HG03571 (cell line): ENCODE data around the gene ATG9A.

ENCODE experiments used
- ATAC-seq: cut with Tn5 transposase; IDR thresholded peaks from one replicate; pipeline ENCODE4 v1.9.1; 2021; ENCODE audit not compliant: unreplicated experiment

The ATG9A gene

DNA sequence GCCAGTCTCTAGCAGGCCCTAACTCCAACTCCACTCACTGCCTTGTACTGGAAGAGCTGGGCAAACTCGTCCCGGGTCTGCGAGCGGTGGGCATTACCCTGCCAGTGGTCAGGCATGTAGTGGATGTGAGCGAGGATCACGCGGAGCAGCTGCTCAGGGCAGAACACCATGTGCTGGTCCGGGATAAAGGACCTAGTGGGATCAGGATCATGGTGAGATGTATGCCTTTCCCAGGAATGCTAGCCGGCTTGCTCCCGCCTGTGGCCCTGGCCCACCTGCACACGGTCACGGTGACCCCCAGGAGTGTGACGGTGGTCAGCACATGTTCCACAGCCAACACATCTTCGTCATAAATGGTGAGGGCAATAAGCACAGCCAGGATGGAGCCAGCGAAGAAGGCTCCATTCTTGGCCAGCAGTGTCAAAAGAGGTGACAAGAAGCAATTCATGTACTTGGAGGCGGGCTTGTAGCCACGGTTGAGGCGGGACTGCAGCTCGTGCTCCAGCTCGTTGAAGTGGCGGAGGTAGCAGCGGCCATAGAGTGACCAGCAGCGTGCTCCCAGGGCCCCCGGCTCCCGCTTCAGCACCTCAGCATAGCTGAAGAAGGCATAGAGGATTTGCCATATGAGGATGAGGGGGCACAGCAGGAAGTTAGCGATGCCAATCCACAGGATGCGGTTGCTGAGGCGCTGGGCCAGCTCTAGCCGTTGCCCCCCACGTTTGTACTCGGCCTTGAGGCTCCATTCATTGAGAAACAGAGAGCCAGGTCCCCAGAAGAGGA is 5.4 kb downstream of the ATG9A start:
- ATAC-seq = no peak

DNA sequence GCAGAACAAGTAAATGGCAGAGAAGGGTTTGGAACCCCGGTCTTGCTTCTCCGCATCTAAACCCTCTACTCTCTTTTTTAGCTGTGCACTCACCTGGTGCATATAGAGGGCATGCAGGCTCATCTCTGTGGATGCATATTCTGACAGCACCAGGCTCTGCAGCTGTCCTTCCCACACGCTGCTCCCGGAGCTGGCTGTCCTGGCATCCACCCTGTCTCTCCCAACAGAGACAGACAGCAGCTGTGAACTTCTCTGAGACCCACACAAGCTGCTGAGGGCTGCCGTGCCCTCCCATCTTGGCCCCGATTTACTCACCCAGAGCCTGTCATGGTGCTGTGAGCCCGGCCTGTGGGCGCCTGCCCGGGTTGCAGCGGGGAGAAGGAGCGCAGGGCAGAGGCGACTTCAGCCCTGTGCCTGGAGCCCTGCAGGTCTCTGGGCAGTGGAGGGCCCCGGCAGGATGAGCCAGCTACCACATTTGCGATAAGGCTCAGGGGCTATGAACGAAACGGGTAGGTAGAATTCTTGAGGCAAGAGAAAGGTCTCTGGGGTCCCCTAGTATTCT is 7.4 kb downstream of the ATG9A start:
- ATAC-seq = no peak

DNA sequence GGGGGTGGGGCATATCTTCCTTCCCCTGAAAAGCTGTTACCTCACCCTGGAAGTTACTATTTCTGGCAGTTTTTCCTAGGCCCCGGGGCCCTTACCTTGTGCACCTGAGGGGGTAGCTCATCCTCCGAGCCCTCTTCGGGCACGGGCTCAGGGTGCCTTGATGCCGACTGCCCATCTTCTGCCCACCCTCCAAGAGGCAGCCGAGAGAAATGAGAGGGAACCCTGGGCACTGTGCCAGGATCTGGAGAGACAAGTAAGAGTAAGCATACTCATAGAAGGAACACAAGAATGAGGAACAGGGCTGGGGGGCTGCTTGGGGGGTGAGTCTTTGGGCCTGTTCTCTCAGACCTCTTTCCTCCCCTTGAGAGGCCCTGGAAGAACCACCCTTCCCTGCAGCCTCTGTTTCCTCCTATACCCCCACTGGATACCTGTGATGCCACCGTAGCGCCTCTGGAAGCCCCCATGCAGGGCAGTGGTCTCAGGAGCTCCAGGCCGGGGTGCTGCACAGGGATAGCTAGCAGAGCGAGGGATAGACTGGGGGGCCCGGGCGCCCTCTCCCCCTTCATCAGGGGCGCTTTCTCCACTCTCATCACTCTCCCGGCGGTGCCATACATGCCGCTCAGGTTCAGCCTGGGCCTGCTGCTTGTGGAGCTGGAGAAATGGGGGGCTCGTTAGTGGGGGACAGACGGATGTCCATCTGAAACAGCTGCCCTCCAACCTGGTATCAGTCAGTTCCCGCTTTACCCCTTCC is 8.6 kb downstream of the ATG9A start:
- ATAC-seq = no peak

DNA sequence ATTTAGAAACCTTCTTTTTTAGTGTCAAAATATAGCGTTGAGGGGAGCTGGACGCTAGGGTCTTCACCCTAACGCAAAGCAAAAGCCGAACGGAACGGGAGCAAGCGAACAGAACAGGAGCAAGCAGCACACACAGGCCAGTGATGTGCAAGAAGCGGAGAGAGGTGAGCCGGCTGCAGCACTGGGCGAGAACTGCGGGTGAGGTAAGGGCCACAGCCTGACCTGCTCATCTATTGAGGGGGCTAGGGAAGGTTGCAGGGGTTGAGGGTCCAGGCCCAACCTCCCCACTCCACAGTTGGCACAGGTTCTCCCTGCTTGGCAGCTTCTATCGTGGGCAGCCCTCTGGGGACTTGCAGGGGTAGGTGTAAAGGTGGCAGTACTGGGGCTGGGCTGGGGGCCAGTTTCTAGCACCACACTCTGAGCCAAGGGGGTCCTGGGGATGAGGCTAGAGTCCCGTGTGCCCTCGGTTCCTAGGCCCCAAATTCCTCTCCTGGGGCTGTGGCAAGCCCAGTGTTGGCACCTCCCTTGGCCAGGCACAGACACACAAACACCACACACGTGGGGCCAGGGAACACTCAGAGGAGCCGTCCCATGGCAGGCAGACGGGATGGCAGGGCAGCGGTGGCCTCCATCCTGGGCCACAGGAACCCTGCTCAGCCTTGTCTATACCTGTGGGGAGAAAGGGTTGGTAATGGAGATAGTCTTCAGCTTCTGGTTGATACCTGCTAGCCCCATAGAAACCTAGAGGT is 9.5 kb downstream of the ATG9A start:
- ATAC-seq = no peak

DNA sequence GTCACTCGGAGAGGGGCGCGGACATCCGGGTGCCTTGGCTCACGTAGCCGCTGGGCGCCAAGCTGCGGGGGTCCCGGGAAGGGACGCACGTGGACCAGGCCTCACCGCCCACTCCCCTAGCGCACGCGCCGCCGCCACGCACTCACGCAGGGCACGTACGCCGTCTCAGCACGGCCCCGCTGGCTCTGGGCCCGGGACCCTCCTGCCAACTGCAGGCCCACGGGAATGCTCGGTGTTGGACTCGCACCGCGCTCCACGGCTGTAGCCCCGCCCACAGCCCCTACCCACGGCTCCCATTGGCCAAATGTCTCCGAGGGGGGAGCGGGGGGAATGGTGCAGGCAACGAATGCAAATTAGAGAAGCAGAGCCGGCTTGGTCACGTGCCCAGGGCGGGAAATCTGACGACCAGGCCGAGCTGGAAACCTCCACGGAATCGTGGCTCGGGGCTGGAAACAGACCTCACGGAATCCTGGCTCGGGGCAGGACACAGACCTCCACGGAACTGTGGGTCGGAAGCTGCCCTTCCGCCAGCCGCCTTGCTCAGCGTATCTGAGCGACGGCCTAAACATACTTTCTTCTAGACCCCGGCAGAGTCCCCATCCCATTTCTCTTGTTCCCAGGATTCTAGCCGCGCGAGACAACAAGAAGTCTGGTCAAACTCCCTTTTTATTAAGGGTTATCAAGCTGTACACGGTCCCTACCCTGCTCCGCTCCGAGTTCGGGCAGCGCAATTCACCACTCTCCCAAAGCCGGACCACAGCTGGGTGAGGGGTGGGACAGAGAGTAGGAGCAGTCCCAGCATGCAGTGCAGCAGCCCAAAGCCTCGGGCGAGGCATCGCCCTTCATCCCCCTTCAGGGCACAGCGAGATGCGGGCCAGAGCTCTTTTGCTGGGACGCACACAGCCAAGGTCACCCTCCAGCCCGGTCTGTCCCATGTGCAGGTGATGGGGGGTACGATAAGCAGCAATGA is 10.4 kb downstream of the ATG9A start, which contains the start of gene ABCB6:
Gene ABCB6 (minus strand): TSS at position 227 of the 970 bp plus-strand sequence. CDS start 285 bp downstream, outside the sequence.
- peak; percentile 82 for ATAC-seq

DNA sequence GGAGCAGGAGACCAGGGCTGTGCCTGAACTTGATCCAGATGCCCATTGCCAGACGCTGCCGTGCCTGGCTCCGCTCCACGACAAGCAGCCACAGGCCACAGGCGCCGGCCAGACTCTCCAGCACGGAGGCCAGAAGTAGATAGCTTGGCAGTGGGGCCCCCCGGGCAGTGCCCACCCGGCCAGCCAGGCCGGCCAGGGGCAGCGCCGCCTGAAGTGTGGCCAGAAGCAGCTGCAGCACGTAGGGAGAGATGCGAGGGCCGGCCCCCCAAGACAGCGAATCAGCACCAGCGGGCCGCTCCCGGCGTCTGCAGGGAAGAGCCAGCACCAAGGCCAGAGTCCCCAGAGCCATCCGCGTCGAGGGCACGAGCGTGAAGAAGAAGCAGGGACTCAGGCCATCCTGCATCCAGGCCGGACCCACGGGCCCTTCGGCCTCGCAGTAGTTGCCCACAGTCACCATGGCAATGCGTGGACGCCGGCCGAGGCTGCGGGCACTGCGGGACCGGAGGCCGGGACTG is 11.2 kb downstream of the ATG9A start:
- peak; percentile 17 for ATAC-seq

DNA sequence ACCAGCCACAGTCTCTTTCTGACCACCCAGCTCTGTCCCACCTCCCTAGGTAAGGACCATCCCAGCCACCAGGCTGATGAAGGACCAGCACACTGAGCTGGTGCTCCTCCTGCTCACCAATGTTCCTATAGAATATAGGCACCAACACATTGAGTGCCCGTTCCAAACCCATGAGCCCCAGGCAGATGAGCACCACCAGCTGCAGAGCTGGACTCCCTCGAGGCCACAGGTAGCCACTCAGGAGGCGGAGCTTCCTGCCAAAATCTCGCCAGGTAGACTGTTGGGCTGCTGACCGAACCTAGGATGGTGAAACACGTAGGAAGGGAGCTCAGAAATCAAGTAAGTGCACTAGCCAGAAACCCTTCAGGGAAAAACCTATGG is 12.9 kb downstream of the ATG9A start:
- ATAC-seq = no peak

DNA sequence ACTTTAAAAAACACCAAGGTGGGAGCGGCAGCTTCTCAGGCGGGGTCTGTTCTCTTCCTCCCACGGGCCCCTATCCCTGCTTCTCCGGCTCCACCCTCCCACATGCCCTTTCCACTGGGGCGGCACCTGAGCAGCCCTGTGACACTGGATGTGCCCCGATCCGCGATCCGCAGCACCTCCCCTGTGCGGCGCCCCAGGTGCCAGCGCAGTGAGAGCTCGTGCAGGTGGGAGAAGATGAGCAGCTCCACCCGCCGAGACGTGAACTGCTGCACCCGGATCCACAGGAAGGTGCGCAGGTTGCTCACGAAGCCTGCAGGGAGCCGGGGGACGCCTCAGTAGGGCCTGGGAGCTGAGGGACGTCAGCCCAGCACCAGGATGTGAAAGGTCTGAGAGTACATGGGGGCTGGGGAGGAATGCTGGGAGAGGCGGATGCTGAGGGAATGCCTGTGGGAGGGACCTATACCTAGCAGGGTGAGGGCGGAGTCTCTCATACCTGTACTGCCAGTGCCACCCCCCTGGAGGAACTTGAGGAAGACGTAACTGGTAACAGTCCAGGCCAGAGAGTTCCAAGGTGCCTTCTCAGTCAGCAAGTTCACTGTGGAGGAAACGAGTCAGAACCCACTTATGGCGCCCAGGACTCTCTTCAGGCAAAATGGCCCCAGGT is 13.4 kb downstream of the ATG9A start:
- no peak for ATAC-seq

DNA sequence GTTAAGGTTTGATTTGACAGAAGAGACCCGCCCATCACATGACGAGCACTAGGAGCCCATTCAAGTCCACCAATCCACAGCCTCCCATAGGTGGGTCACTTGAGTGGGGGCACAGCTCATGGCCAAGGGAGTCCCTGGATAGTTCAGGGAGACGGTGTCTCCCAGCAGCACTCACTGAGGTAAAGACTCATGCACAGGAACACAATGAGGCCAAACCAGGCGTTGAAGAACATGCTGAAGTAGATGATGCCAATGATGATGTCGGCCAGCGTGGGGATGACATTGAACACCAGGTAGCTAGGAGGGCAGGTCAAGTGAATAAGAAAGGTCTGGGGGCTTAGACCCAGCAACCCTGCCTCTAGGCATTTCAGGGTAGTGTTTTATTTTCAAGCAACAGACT is 14.7 kb downstream of the ATG9A start:
- ATAC-seq = no peak

DNA sequence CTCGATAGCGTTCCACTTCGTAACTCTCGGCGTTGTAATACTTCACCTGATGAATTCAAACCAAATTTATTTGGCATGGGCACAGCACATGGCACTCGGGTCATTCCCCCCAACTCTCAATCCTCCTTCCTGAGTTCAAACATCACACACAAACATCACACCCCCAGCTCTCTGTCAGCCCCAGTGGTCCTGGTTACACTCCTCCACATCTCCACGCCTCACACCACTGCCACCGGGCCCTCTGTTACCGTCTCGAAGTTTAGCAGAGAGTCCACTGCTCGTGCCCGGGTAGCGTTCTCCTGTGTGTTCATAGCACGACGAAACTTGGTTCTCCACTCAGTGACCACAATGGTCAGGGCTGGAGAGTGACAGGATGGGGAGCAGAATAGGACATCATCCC is 15.3 kb downstream of the ATG9A start:
- ATAC-seq = no peak

DNA sequence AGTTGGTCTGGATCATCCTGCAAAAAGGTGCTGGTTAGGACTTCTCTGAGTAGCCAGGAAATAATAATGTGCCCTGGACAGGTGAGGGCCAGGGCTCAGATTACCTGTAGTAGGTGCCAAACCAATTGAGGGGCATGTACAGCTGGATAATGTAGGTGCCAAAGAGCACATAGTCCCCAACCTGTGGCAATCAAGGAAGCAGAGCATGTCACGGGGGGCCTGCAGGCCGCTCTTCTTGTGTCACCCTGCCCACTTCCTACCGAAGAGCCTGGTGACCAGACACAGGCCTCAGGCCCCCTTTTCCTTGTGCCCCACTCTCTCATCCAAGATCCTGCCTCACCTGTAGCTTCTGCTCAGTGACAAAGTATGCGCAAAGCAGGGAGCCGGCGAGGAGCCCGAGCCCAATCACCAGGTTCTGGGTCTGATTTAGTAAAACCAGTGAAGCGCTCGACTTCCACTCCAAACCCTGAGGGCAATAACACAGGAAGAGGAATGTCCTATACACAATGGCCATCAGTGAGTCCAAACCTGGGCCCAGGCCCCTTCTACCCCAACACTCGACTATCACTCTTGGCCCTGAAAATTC is 15.9 kb downstream of the ATG9A start:
- ATAC-seq = no peak

DNA sequence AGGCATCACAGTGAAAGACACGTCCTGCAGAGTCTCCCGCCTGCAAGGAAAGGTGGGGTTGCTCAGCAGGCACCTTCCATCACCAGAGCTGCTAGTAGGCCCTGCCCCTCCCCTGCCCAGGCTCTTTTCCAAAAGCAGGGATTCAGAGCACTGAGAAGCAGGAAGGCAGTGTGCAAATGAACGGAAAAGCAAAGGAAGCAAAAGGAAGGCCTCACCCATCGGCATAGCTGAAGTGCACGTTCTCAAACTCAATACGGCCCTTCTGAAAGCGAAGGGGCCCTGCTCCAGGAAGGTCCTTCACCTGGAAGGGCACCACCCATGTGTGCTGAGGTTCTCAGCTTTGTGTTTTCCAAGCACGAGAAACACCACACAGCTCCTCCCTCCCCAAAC is 16.4 kb downstream of the ATG9A start:
- no peak for ATAC-seq

DNA sequence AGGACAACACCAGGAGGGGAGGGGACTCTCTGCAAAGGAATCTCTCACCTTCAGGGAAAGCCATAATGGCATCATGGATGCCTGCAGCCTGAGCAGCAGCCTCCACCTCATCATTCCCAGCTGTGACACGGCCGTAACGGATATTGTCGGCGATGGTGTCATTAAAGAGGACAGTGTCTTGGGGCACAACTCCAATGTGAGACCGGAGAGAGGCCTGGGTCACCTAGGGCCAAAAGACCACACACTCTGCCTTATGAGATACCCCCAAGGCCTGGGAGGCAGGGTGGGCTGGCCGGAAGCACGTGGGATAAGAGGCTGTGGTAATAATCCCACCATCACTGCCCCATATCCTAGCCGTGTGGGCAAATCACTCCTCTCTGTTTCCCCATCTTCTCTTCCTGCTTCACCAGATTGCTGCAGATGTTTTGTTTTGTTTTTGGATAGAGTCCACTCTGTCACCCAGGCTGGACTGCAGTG is 18.5 kb downstream of the ATG9A start:
- no peak for ATAC-seq

DNA sequence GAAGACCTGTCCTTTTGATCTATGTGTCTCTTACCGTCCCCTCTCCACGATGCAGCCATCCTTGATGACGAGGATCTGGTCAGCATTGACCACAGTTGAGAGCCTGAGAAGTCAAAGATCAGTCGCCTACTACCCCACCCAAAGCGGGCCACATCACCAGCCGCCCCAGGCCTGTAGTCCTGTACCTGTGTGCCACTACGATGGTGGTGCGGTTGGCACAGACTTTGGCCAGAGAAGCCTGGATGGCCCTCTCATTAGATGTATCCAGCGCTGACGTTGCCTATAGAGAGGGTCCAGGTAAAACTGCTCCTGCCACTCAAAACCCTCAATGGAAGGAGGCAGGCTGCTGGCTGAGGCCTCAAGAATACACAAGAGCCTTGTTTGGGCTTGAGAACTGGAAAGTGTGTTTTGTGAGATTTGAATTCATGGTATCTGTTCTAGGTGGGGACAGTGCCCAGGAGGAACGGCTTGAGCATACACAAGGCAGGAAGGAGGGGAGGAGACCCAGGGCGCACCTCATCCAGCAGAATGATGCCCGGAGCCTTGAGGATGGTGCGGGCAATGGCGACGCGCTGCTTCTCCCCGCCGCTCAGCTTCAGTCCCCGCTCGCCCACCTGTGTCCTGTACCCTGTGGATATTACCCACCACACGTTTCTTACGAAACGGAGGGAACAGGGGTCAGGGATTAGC is 19.1 kb downstream of the ATG9A start:
- ATAC-seq = no peak

DNA sequence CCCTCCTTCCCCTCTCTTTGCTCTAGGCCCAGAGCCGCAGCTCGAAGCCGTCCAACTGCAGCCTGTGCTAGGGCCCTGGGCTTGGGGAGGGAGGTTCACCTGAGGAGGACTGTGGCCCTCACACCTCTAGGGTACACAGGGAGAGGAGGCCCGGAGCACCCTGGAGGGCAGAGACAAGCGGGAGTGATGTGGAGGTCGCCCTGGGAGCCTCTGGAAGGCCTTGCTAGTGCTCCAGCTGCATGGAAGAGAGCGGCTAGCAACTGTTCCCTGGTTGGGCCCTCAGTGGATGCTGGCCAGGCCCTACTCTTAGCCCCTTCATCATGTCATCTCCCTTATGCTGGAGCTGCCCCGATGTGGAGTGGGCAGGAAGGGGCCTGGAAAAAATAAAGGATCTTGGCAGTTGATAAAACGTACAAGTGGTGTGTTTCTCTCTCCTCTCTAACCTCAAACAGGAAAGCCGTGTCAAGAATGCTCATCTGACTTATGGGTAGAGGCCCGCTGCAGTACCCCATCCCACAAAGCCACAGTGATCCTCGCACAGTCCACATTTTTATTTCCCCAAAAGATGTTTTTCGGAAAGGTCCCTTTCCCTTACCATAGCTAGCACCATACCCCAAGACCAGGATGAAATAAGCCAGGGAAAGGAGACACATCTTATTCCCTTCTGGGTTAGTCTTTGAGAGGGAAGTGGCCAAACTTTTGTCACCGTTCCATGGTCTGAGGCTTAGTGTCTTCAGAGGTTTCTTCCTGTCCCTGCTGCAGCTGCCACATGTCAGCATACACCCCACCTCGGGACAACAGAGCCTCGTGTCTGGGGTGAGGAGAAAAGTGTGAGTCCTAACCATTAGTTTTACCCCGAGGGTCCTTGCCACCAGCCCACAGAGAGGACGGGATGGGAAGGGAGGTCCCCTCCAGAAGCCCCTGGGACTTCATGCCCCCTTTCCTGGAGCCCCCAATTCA is 19.9 kb downstream of the ATG9A start:
- no peak for ATAC-seq

DNA sequence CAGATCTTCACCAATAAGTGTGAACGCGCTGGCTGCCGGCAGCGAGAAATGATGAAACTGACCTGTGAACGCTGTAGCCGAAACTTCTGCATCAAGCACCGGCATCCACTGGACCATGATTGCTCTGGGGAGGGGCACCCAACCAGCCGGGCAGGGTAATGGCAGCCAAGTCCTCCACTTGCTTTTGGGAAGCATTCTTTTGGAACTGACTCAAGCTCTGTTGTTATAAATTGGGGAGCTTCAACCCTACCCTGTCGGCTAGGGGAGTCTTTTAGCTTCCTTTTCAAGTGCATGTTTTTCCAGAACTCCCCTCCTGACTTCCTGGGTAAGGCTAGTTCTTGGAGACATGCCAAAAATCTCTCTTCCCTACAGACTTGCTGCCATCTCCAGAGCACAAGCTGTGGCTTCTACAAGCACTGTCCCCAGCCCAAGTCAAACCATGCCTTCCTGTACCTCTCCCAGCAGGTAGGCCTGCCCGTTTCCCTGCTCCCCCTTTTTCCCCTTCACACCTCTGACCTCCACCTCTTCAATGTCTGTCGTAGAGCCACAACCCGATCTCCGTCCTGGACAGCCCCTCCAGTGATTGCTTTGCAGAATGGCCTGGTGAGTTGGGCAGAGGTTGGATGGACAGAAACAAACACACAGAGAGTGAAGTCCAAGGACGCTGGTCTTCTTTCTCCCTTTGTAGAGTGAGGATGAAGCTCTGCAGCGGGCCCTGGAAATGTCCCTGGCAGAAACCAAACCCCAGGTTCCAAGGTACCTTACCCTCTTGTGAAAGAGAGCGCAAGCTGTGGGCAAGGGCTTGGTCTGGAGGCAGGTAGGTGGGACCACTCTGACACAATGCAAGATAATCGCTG is 21.3 kb downstream of the ATG9A start:
- no peak for ATAC-seq
